ENCODE results near the gene PRKCB.

Gene PRKCB

GRCh38 chr16:24046442-24046841 lies 210.7 kb downstream of the PRKCB start:
- Histone ChIP-seq H3K27me3 (no peaks in the 10 kb centered on the region), H3K36me3 (peaks cover 48% of the 10 kb centered on the region), H3K27ac (no peak overlapping the region), H3K4me3 (ENCODE audit: low read depth in 1 of 2, low read length in 1 of 2) (no peak overlapping the region), H3K9me3 (no peaks in the 10 kb centered on the region), H3K4me1 (ENCODE audit: control insufficient read depth in 1 of 2, insufficient read depth in 1 of 2, low read depth in 1 of 2, low read length in 1 of 2) (no peaks in the 10 kb centered on the region)
- no peak for TF ChIP-seq CTCF (IDR thresholded peaks at IDR 0.05)

GRCh38 chr16:24049113-24049512 lies 213.3 kb downstream of the PRKCB start:
- H3K9me3 ChIP-seq, result no peaks in the 10 kb centered on the region
- no peak overlapping the region for H3K27ac ChIP-seq
- H3K4me3 ChIP-seq (ENCODE audit: low read depth in 1 of 2, low read length in 1 of 2), result no peak overlapping the region
- no peaks in the 10 kb centered on the region for H3K4me1 ChIP-seq (ENCODE audit: control insufficient read depth in 1 of 2, insufficient read depth in 1 of 2, low read depth in 1 of 2, low read length in 1 of 2)
- peaks cover 45% of the 10 kb centered on the region for H3K36me3 ChIP-seq
- no peak for TF ChIP-seq CTCF (IDR thresholded peaks at IDR 0.05)
- no peaks in the 10 kb centered on the region for H3K27me3 ChIP-seq

- Histone ChIP-seq H3K27ac (no peak overlapping the region), H3K4me3 (ENCODE audit: low read depth in 1 of 2, low read length in 1 of 2) (no peak overlapping the region), H3K27me3 (no peaks in the 10 kb centered on the region), H3K4me1 (ENCODE audit: control insufficient read depth in 1 of 2, insufficient read depth in 1 of 2, low read depth in 1 of 2, low read length in 1 of 2) (no peaks in the 10 kb centered on the region), H3K9me3 (no peaks in the 10 kb centered on the region), H3K36me3 (peaks cover 53% of the 10 kb centered on the region)
- no peak for TF ChIP-seq CTCF (IDR thresholded peaks at IDR 0.05)
Measured at GRCh38 chr16:24051125-24051524, 215.3 kb downstream of the PRKCB start.

- Histone ChIP-seq H3K36me3 (peaks cover 53% of the 10 kb centered on the region), H3K27ac (no peak overlapping the region), H3K4me1 (ENCODE audit: control insufficient read depth in 1 of 2, insufficient read depth in 1 of 2, low read depth in 1 of 2, low read length in 1 of 2) (no peaks in the 10 kb centered on the region), H3K4me3 (ENCODE audit: low read depth in 1 of 2, low read length in 1 of 2) (no peak overlapping the region), H3K9me3 (no peaks in the 10 kb centered on the region), H3K27me3 (no peaks in the 10 kb centered on the region)
- TF ChIP-seq CTCF (IDR thresholded peaks at IDR 0.05), result no peak
Measured at GRCh38 chr16:24052329-24053098, 216.7 kb downstream of the PRKCB start.

- Histone ChIP-seq H3K36me3 (peaks cover 53% of the 10 kb centered on the region), H3K4me3 (ENCODE audit: low read depth in 1 of 2, low read length in 1 of 2) (no peak overlapping the region), H3K27ac (no peak overlapping the region), H3K4me1 (ENCODE audit: control insufficient read depth in 1 of 2, insufficient read depth in 1 of 2, low read depth in 1 of 2, low read length in 1 of 2) (no peaks in the 10 kb centered on the region), H3K27me3 (no peaks in the 10 kb centered on the region), H3K9me3 (no peaks in the 10 kb centered on the region)
- TF ChIP-seq CTCF (IDR thresholded peaks at IDR 0.05), result no peak
Measured at GRCh38 chr16:24053099-24053946, 217.5 kb downstream of the PRKCB start.

All from neutrophil (primary cell).